ENCODE data around the gene ARPC5. TPM values are rescaled to one million over a fixed set of nuclear protein-coding genes. Genes with fewer than 3 reads are reported as not detected.

The ARPC5 gene
- total and polyA plus RNA-seq, 10 of the 15 experiments (the other 5 are each of a cell fraction or from before 2014, with no cell fraction given): 238 to 784 (median 309) TPM

DNA sequence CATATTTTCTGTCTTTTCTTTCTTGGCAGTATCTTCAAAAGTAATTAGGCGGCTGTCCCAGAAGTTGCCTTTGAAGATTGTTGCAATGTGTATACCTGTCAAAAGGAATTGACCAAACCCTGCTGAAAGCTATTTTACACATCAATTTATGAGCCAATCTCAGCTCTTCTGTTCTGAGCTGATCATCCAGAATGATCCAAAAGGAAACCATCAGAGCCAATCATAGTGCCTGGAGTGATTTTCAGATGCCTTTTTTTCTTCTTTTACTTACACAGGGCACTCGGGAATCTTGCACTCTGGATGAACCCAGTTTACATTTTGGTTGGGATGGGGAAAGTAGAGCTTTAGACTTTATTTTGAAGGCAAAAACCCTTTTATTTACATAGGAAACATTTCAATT, 39.3 kb upstream of the ARPC5 start:
- RAD21 ChIA-PET (ENCODE audit: unreplicated experiment): interaction anchor here (1.4 to 2.4 kb wide), 3 partner anchors 10 to 241 kb away, joined by 5 to 8 read pairs (median 5); no protein-coding TSS in a partner anchor
- Histone ChIP-seq H3K4me3 (no peak overlapping the region), H3K4me2 (ENCODE audit: control insufficient read depth, insufficient read depth) (no peak overlapping the region), H3K4me1 (ENCODE audit: control insufficient read depth, insufficient read depth, low read length) (no peaks in the 10 kb centered on the region), H3K9me3 (replicated peaks; ENCODE audit: control insufficient read depth, insufficient read depth, low read length) (peaks cover 3% of the 10 kb centered on the region; the same call in 2 of the 3 replicates), H2AFZ (ENCODE audit: control insufficient read depth, low read depth, low read length) (no peak overlapping the region), H4K20me1 (ENCODE audit: control insufficient read depth, insufficient read depth) (no peaks in the 10 kb centered on the region), H3K79me2 (ENCODE audit: control insufficient read depth, insufficient read depth, low read length) (no peaks in the 10 kb centered on the region), H3K27me3 (replicated peaks in 1 of 2; ENCODE audit: control insufficient read depth in 2 of 2, insufficient read depth in 2 of 2, low read length in 1 of 2) (no peaks in the 10 kb centered on the region), H3K36me3 (ENCODE audit: control insufficient read depth in 2 of 2, insufficient read depth in 2 of 2, low read length in 1 of 2) (no peaks in the 10 kb centered on the region), H3K27ac (ENCODE audit: control insufficient read depth, insufficient read depth) (no peak overlapping the region), H3K9ac (ENCODE audit: control insufficient read depth, insufficient read depth, low read length) (no peak overlapping the region)
- CTCF ChIA-PET: interaction anchor here (1.9 to 5.5 kb wide), 4 partner anchors 10 to 241 kb away, joined by 4 to 44 read pairs (median 13); no protein-coding TSS in a partner anchor
- no peak for FAIRE-seq
- in situ Hi-C loops (cut with MboI): no loop called here
- ATAC-seq: no peak
- intact Hi-C loops (cut with micrococcal nuclease; ENCODE audit: unreplicated experiment): no loop called here
- TF ChIP-seq DPF2 (IDR thresholded peaks at IDR 0.05) (no peak), MYC (IDR thresholded peaks at IDR 0.05; ENCODE audit: insufficient read depth, insufficient read length, insufficient replicate concordance, low read length, severe bottlenecking) (no peak), CREM (IDR thresholded peaks at IDR 0.05; ENCODE audit: low read depth) (no peak), REST (IDR thresholded peaks at IDR 0.05; ENCODE audit: low read depth, low read length) (no peak), NR2F1 (conservative IDR thresholded peaks at IDR 0.05) (no peak), SUZ12 (IDR thresholded peaks at IDR 0.05; ENCODE audit: unreplicated experiment) (no peak), CBX5 (IDR thresholded peaks at IDR 0.05; ENCODE audit: low read depth) (no peak), SUPT20H (IDR thresholded peaks at IDR 0.05; ENCODE audit: borderline replicate concordance, control insufficient read depth, low read depth, low read length) (no peak), SMAD5 (IDR thresholded peaks at IDR 0.05; ENCODE audit: low read depth) (no peak), RCOR1 (conservative IDR thresholded peaks at IDR 0.05; ENCODE audit: low read depth, low read length) (no peak), SREBF1 (IDR thresholded peaks at IDR 0.05; ENCODE audit: low read length) (no peak), EED (IDR thresholded peaks at IDR 0.05; ENCODE audit: low read depth) (no peak), CBFB (IDR thresholded peaks at IDR 0.05; ENCODE audit: low read depth) (no peak), MEF2A (IDR thresholded peaks at IDR 0.05; ENCODE audit: insufficient read depth, low read depth, low read length) (no peak), EP300 (IDR thresholded peaks at IDR 0.05; ENCODE audit: borderline replicate concordance in 1 of 2, control insufficient read depth in 1 of 2, low read depth in 2 of 2, low read length in 2 of 2) (no peak), HDAC2 (IDR thresholded peaks at IDR 0.05) (no peak), ZNF384 (IDR thresholded peaks at IDR 0.05; ENCODE audit: borderline replicate concordance, low read depth, low read length) (no peak), NR2C2 (IDR thresholded peaks at IDR 0.05; ENCODE audit: borderline replicate concordance, control insufficient read depth, insufficient read length, low read depth) (no peak)
- TF ChIP-seq, protein P1, sequence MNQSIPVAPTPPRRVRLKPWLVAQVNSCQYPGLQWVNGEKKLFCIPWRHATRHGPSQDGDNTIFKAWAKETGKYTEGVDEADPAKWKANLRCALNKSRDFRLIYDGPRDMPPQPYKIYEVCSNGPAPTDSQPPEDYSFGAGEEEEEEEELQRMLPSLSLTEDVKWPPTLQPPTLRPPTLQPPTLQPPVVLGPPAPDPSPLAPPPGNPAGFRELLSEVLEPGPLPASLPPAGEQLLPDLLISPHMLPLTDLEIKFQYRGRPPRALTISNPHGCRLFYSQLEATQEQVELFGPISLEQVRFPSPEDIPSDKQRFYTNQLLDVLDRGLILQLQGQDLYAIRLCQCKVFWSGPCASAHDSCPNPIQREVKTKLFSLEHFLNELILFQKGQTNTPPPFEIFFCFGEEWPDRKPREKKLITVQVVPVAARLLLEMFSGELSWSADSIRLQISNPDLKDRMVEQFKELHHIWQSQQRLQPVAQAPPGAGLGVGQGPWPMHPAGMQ (IDR thresholded peaks at IDR 0.05; ENCODE audit: borderline replicate concordance): no peak
- TF ChIP-seq, protein P2, sequence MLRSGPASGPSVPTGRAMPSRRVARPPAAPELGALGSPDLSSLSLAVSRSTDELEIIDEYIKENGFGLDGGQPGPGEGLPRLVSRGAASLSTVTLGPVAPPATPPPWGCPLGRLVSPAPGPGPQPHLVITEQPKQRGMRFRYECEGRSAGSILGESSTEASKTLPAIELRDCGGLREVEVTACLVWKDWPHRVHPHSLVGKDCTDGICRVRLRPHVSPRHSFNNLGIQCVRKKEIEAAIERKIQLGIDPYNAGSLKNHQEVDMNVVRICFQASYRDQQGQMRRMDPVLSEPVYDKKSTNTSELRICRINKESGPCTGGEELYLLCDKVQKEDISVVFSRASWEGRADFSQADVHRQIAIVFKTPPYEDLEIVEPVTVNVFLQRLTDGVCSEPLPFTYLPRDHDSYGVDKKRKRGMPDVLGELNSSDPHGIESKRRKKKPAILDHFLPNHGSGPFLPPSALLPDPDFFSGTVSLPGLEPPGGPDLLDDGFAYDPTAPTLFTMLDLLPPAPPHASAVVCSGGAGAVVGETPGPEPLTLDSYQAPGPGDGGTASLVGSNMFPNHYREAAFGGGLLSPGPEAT (IDR thresholded peaks at IDR 0.05; ENCODE audit: low read depth): no peak
- POLR2A ChIA-PET: interaction anchor here (2.4 kb wide), 1 partner anchor 10 kb away, joined by 7 read pairs; no protein-coding TSS in a partner anchor
- no TSS peak for BruUV-seq (replicated peaks)
- SMC1A ChIA-PET (ENCODE audit: uncharacterized antibody, unreplicated experiment): interaction anchor here (0.8 to 6.1 kb wide), 4 partner anchors 10 to 216 kb away, joined by 3 to 34 read pairs (median 18); partner anchors contain the start of gene APOBEC4
- 85% methylated on average over 2 of the region's 2 CpGs for WGBS (ENCODE audit: insufficient coverage, insufficient replicate concordance, low lambda C conversion rate, missing lambda C conversion rate)
- DNase-seq (ENCODE audit: low read depth, low spot score): no peak

All from GM12878 (cell line).